ENCODE measurements around the gene KIF3B.
"Not testable (repeated sequence)": the region's sequence is repeated elsewhere in the genome, so short reads cannot be mapped to it uniquely, and the experiment has no call there.

The KIF3B gene

GRCh38 chr20:32277361-32278198 lies at the start of gene KIF3B:
Gene KIF3B (plus strand): TSS chr20:32277651. CDS start chr20:32309778, 32,127 bp downstream.
- peak; percentile 65 for DNase-seq (ENCODE audit: low read depth in 2 of 2)

- DNase-seq (ENCODE audit: low read depth in 2 of 2): no peak
These were observed 49.4 kb upstream of the KIF3B start for GRCh38 chr20:32227744-32228688.

GRCh38 chr20:32229251-32229747 lies 48.2 kb upstream of the KIF3B start:
- DNase-seq (ENCODE audit: low read depth in 2 of 2): no peak

DNA sequence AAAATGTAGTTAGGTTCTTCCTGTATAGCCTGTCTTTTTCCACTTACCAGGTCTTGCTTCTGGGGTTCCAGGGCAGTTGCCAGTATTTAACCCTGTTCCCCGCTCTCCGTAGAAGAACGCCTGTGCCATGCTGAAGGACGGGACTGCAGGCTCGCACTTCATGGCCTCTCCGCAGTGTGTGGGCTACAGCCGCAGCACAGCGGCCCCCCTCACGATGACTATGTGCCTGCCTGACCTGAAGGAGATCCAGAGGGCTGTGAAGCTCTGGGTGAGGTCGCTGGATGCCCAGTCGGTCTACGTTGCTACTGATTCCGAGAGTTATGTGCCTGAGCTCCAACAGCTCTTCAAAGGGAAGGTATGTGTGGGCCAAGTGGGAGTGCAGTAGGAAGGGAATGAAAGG lies 46.7 kb upstream of the KIF3B start:
- DNase-seq (ENCODE audit: low read depth in 2 of 2): no peak

- DNase-seq (ENCODE audit: low read depth in 2 of 2): no peak
These were observed 46.2 kb upstream of the KIF3B start for GRCh38 chr20:32231245-32231644.

DNA sequence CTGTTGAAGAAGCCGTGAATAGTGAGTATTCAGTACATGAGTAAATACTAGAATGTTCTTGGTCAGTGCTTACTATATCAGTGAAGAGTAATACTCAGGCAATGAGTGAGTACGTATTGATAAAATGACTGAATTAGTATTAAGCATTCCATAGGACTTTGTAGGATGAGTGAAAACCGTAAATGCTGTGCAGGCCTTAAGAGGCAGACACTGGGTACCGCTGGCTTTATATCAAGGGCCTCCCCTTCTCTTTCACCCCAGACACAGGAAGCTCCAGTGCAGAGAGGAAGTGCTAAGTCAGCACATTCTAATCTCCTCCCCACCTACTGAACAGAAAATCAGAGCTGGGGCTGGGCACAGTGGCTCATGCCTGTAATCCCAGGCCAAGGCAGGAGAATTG lies 45.6 kb upstream of the KIF3B start:
- no peak for DNase-seq (ENCODE audit: low read depth in 2 of 2)

GRCh38 chr20:32232326-32232886 lies 45.0 kb upstream of the KIF3B start:
- no peak for DNase-seq (ENCODE audit: low read depth in 2 of 2)

DNA sequence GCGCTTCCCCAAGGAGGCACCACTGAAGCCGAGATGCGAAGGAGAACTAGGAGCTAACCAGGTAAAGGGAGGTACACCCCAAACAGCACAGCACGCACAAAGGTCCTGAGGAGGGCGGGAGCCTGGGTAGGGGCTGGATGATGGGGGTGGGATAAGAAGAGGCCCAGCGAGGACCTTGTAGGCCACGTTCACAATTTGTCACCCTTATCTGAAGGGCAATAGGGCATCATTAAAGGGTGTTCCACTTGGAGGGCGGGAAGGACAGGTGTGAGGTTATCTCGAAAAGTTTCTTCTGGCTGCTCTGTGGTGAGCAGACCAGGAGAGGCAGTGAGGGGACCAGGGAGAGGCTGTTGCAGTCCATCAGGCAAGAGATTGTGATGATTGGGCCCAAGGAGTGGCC lies 44.2 kb upstream of the KIF3B start:
- no peak for DNase-seq (ENCODE audit: low read depth in 2 of 2)

GRCh38 chr20:32234135-32234808 lies 43.2 kb upstream of the KIF3B start:
- no peak for DNase-seq (ENCODE audit: low read depth in 2 of 2)

DNA sequence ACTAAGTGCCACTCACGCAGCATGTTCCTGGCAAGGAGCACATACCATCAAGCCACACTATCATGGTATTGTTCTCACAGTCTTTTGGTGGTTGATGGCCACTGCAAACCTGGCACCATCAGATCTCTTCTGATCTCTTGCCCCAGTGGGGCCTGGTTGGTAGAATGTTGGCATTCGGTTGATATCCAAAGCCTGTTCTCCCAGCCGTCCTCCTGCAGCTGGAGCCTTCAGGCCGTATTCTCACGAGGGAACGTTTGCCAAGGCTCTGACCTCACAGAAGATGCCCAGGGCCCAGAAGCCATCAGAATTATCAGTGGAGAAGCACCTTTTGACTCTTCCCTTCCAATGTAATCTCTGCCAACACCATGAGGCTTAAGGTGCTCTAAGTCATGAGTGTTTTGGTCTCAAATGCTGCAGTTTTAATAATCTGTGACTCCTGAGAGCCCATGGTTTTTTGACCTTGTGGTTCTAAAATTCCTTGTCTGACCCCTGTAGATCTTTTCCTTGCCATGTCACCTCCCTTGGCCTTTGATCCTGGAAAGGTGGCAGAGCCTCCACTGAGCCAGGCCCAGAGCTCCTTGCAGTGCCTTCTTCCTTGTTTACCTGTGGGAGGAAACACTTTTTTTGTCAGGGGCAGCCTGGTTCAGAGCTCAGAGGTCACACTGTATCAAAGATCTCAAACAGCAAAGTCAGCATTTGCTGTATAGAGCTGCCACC lies 42.0 kb upstream of the KIF3B start:
- DNase-seq (ENCODE audit: low read depth in 2 of 2): no peak

DNA sequence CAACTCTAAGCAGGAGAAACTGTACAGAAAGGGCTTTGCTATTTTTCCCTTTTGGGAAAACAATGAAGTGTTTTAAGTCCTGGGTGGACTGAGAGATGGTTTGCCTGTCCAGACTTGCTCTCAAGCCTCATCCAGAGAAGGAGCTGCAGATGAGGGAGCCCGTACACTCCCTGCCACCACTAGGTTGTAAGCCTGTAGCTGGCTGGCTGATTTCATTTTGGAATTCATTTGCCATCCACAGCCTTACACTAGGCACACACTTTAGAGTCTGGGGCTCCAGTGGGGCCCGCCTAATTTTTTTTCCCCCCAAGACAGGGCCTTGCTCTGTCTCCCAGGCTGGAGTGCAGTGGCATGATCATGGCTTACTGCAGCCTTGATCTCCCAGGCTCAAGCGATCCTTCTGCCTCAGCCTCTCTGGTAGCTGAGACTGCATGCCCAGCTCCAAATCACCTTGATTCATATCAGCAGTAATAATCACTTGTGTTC lies 41.4 kb upstream of the KIF3B start:
- no peak for DNase-seq (ENCODE audit: low read depth in 2 of 2)

- DNase-seq (ENCODE audit: low read depth in 2 of 2): no peak
These were observed 40.6 kb upstream of the KIF3B start for GRCh38 chr20:32236819-32237218.

DNA sequence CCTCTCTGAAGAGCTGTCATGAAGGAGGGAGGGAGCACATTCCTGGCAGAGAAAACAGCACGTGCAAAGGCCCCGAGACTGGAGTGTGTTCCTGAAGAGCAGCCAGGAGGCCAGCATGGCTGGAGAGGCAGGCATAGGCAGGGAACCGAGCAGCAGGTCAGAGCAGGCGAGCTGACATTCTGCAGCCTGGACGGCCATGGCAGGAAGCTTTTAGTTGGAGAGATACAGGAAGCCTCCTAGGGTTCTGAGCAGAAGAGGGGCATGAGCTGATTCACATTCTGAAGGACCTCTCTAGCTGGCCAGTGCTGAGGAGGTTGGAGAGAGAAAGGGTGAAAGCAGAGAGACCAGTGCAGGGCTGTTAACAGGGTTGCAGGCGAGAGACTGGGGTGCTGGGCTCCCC lies 40.0 kb upstream of the KIF3B start:
- no peak for DNase-seq (ENCODE audit: low read depth in 2 of 2)

DNA sequence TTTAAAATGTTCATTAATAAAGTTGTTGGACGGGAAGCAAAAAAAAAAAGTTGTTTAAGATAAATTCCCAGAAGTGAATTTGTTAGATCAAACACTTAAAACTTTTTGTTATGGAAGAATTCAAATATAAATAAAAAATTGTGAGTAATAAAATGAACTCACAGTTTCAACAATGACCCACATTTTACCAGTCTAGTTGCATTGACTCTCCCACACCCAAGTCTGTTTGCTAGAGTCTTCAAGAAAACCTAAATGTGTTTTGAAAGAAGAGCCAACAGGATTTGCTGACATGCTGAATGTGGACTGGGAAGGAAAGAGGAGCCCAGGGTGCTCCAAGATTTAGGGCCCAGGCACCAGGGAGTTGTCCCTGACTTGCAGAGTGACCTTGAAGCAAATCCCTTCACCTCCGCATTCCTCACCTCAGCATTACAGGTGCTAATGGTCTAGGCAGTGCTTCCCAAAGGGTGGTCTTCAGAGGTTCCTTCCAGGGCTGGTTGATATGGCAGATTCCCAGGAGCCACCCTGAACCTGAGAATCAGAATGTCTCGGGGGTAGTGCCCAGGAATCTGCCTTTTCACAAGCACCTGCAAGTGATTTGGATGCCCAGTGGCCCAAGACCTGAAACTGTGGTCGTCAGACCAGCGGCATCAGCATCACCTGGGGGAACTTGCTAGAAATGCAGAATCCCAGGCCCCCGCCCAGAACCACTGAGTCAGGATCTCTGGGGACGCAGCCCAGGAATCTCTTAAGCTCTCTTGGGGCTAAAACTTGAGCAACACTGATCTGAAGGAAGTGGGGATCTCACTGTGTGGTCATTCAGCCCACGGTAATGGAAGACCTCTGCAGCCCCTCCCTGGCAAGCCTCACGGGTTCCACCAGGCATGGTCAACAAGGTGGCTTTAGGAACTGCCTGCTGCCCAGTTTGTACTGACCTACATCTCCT lies 38.7 kb upstream of the KIF3B start:
- no peak for DNase-seq (ENCODE audit: low read depth in 2 of 2)

- no peak for DNase-seq (ENCODE audit: low read depth in 2 of 2)
These were observed 37.2 kb upstream of the KIF3B start for GRCh38 chr20:32240205-32240604.

DNA sequence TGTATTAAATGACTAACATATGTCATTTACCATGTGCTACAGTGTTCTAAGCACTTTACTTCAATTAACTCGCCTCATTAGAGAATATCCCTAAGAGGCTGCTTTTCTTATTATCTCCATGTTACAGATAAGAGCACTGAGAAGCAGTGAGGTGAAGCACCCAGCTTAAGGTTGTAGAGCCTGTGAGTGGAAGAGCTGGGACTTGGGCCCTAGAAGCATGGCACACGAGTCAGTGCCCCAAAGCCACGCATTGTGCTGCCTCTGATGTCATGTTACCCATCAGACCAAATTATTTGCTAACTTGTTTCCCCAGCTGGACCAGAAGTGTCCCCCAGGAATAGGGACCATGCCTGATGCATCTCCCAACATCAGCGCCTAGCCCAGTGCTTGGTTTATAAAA lies 35.6 kb upstream of the KIF3B start:
- no peak for DNase-seq (ENCODE audit: low read depth in 2 of 2)

DNA sequence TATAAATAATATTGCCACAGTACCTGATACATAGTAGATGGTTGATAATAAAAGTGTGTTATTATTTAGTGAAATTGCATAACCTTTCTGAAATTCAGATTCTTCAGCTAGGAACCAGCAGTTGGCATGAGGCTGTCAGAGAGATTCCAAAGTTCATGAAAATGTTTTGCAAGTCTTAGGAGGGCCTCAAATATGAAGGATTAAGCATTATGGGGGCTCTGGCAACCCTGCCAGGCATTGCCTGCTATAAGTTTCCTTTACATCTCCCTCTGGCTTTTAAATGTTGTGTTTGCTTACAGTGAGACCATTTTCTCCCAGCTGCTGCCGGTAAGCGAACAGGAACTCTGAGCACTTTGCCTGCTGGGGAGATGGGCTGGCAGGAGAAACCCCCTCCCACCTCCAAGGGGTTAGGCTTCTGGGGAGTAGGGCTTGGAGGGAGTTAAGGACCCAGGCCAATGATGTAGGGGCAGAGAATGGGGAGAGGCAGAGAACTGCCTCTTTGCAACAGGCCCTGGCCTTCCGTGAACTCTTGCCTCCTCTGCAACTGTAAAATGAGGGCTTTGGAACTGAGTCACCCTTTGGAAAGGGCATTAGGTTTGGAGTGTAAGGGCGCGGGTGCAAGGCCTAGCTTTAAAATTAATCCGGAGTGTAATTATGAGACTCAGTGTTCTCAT lies 33.2 kb upstream of the KIF3B start:
- no peak for DNase-seq (ENCODE audit: low read depth in 2 of 2)

DNA sequence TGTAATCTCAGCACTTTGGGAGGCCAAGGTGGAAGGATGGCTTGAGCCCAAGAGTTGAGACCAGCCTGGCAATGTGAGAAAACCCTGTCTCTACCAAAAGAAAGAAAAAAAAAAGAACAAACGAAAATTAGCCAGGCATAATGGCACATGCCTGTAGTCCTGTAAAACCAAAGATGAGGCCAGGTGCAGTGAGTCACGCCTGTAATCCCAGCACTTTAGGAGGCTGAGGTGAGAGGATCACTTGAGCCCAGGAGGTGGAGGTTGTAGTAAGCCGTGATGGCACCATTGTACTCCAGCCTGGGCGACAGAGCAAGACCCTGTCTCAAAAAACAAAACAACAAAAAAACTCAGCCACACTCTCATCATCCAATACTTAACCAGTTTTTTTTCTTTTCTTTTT lies 32.5 kb upstream of the KIF3B start:
- DNase-seq (ENCODE audit: low read depth in 2 of 2): no peak

DNA sequence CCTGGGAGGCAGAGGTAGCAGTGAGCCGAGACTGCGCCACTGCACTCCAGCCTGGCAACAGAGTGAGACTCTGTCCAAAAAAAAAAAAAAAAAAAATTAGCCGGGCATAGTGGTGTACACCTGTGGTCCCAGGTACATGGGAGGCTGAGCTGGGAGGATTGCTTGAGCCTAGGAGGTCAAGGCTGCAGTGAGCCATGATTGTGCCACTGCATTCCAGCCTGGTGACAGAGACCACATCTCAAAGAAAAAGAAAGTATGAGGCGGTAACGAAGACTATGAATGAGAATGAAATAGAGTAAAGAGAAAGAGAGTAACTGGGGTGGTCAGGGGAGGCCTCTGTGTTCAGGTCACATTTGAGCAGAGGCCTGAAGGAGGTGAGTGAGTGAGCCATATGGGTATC lies 31.2 kb upstream of the KIF3B start:
- DNase-seq (ENCODE audit: low read depth in 2 of 2): not testable (repeated sequence)
